ENCODE measurements around the gene PPP1R2.

GRCh38 chr3:195555110-195555509 is 12.0 kb upstream of the PPP1R2 start:
- TF ChIP-seq CTCF (IDR thresholded peaks at IDR 0.05) (no peak), POLR2A (IDR thresholded peaks at IDR 0.05) (no peak)

All from esophagus squamous epithelium (tissue), 4 donors.